Body of pancreas (tissue), 4 donors: ENCODE data around the gene GRM1.

Experiments
- POLR2A ChIP-seq, 3 donors: fragments of 450-650 bp; IDR thresholded peaks; one replicate each; pipeline ENCODE4 v1.6.1; 2016; ENCODE audit warnings: antibody characterized with exemption in 3 of 3, mild to moderate bottlenecking in 2 of 3
- TF ChIP-seq, protein P1 (sequence below), 7 experiments: fragments of 450-650 bp in 4 of 7; fragments of 200-600 bp in 3 of 7; sonication (generic) in 3 of 7; IDR thresholded peaks; one replicate each; pipeline ENCODE4 v1.5.1; 2016 to 2019; ENCODE audit warnings: antibody characterized with exemption in 7 of 7

DNA sequence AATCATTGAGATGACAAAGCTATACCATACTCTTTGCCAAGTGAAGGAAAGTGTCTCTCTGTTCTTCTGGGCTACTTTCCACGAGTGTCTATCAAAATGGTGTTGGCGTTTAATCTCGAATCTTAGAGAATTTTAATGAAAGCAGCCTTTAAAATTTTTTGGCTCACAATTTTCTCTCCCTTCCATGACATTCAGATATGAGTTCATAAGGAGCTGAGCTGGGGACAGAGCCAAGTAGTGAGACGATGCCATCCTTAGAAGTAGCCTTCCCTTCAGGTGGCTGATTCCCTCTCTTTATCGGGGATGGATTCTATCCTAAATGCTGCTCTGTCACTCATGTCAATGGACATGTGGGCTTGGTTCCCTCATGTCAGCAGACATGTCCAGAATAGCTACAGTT is 132.8 kb downstream of the GRM1 start:
- TF ChIP-seq, protein P1, sequence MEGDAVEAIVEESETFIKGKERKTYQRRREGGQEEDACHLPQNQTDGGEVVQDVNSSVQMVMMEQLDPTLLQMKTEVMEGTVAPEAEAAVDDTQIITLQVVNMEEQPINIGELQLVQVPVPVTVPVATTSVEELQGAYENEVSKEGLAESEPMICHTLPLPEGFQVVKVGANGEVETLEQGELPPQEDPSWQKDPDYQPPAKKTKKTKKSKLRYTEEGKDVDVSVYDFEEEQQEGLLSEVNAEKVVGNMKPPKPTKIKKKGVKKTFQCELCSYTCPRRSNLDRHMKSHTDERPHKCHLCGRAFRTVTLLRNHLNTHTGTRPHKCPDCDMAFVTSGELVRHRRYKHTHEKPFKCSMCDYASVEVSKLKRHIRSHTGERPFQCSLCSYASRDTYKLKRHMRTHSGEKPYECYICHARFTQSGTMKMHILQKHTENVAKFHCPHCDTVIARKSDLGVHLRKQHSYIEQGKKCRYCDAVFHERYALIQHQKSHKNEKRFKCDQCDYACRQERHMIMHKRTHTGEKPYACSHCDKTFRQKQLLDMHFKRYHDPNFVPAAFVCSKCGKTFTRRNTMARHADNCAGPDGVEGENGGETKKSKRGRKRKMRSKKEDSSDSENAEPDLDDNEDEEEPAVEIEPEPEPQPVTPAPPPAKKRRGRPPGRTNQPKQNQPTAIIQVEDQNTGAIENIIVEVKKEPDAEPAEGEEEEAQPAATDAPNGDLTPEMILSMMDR (IDR thresholded peaks at IDR 0.05): no peak
- no peak for TF ChIP-seq POLR2A (IDR thresholded peaks at IDR 0.05)
